Hindlimb muscle (tissue), 1 donor: ENCODE results near the gene ITGB2. TPM values are rescaled to one million over a fixed set of nuclear protein-coding genes. Genes with fewer than 3 reads are reported as not detected.
"Not testable (repeated sequence)": the region's sequence is repeated elsewhere in the genome, so short reads cannot be mapped to it uniquely, and the experiment has no call there.

Source experiments
- DNase-seq: peaks from one replicate; pipeline ENCODE4 v3.0.0-alpha.2; 2013
- polyA plus RNA-seq: library from polyadenylated mRNA; unstranded; fragments of 120-200 nt; gene quantifications from one replicate; pipeline ENCODE4 v1.2.1, GENCODE V29; 2013; ENCODE audit not compliant: insufficient read length

Gene ITGB2
- polyA plus RNA-seq, 1 donor = 21.0 TPM

DNA sequence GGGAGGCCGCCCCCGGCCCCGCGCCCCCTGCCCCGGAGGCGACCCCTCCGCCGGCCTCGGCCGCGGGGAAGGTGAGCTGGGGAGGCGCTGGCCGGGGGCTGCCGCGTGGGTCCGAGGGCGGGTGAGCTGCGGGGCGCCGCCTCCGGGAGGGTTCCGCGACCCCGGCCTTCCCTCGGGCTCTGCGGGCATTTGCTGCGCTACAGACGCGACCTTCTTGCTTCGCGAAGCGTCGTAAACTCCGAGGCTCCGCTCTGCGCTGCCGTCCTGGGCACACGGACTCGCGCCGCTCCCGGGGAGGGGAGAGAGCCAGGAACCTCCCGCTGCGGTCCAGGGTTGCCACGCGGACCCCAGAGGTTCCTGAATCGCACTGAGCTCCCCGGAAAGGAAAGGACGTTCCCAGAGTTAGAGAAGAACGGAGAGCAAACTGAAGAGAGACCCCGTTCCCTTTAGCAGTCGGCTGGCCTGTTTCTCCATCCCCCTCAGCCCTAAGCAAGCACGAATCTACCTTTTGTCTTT is 19.5 kb upstream of the ITGB2 start:
- DNase-seq = no peak

DNA sequence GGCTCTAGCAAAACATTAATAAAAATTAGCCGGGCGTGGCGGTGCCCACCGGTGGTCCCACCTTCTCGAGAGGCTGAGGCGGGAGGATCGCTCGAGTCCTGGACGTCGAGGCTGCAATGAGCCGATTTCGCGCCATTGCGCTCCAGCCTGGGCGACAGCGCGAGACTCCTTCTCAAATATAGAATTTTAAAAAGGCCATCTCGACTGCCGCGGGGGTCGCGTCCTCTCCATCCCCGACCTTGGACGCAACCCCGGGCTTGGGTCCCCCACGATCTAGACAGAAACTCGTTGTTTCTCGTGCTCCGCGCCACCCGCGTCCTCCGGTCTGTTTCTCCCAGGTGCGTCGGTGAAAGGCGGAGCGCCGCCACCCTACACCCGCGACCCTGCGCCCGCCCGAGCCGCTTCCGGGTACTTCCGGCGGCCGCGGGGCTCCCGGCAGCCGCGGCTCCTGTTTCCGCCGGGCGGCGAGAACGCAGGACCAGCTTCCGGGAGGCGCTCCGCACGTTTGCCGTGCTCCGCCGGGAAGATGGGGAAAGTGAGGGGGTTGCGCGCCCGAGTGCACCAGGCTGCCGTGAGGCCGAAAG is 18.9 kb upstream of the ITGB2 start, which contains the start of gene SLX9:
TSS of gene SLX9 (plus strand) at position 498 of the 584 bp plus-strand sequence. CDS start at position 527, 29 bp downstream.
- DNase-seq = peak; percentile 83

DNA sequence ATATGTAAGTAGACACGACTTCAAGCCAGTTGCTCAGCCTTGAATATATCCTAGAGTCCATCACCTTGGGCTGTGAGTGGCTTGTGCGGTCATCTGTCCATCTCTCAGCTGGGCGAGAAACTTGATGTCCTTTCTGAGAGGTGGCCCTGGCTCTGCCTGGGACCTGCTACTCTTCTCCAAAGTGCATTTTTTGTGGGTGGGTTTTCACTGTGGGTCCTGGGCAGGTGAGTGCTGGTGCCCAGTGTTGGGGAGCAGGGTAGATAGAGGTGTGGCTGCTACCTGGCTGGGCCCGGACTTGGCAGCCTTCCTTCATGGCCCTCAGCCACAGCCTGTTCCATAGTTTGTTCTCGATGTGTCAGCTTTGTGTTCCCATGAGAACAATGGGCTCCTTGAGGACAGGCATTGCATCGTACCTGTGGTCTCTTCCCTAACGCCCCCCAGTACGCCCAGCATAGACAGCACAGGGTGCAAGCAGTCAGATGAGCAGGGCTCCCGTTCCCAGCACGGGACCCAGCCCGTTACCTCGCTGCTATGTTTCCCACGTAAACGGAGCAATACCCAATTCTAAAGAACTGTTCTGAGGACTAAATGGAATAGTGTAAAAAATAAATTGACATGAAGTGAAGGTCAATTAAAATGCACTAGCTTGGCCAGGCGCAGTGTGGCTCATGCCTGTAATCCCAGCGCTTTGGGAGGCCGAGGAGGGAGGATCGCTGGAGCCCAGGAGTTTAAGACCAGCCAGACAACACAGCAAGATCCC is 18.3 kb upstream of the ITGB2 start:
- DNase-seq = no peak

DNA sequence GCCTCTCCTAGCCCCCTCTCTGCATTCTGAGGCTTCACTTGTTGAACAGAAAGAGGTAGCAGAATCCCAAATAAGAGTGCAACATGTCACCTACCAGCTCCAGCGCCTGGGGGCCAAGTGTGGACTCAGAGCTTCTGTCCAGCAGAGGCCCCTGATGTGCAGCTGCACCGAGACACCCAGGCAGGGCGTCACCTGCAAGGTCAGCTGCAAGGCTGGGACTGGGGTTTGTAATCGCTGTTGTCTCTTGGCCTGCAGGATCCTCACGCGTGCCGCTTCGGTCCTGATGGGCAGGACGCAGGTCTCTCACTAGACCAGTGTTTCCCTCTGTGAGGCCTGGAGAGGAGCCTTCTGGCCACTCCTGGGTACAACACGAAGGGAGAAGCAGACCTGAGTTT is 14.8 kb upstream of the ITGB2 start:
- no peak for DNase-seq

DNA sequence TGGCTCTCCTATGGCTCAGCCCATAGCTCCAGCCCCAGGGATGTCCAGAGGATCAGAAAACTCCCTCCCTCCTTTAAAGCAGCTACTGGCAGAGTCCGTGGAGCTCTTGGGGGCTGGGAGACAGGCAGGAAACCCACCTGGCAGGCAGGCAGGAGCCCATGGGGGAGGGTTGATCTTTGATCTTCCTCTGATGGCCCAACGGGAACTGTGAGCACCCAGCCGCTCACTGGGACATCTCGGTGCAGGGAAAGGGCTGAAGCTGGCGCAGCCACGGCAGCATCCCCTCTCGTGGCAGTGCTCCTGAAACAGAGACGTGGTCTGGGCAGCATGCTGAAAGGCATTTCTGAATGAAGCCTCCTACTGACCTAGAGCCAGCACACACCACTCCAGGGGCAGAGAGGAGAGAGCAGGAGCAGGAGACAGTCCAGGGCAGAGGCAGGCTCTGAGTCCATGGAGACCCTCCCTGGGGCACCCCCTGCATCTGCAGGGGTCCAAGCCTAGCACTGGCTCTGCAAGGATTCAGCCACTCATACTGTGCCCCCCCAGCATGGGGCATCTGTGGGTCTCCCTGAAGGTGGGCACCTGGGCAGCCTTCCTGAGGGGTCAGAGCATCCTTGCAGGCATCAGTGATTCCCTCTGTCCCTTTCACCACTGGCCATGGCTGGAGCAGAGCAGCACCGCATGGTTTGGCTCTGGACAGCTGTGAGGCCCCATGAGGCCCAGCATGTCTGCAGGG is 14.3 kb upstream of the ITGB2 start:
- no peak for DNase-seq

DNA sequence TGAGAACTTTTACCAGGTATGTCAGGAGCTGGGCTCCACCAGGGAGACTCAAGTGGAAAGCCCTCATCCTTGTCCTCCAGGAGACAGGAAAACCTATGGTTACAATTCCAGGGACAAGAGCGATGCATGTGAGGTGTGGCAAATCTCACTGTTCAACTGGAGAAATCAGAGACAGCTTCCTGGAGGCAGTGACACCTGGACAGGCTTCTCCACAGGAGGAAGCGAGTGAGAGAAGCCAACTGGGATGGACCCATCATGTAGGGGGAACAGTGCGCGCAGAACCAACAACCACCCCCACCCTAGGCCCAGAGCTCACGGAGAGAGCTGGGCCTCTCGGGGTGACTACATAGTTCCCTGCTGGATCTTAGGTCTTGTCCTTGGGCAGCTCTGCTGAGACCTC is 13.6 kb upstream of the ITGB2 start:
- DNase-seq = no peak

DNA sequence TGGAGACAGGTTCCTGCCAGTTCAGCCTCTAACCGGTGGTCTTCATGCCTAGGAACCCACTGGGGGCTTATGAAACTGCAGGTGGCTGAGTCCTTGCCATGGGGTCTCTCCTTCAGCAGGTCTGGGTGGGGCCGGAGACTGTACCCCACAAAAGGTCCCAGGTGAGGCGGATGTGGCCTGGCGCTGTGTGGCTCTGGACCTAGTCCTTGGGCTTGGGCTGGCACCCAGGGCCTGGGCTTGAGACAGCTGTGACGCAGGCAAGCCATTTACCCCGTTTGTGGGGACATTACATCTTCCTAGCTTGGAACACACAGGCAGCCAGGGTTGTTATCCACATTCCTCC is 13.2 kb upstream of the ITGB2 start:
- DNase-seq = no peak

DNA sequence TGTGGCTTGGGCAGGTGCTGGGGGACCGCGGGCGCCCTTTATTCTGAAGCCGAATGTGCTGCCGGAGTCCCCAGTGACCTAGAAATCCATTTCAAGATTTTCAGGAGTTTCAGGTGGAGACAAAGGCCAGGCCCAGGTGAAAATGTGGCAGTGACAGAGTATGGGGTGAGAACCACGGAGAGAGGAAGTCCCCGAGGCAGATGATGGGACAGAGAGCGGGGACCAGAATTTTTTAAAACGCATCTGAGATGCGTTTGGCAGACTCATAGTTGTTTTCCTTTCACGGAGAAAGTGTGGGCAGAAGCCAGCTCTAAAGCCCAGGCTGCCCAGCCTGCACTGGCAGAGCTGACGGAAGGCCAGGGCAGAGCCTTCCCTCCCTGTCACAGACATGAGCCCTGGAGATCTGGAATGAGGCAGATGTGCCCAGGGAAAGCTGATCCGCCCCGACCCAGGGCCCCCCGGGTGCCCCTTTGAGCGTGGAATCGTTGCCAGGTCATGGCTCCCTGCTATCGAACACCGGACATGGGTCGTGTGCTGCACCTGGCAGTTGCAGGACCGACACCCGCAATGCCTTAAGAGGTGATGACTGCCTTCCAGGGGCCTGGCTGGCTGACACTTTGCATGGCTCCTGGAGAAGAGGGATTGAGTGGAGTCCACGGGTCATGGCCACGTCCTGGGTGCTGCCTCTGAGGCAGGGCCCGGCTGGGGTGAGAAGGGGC is 12.7 kb upstream of the ITGB2 start:
- DNase-seq = no peak

DNA sequence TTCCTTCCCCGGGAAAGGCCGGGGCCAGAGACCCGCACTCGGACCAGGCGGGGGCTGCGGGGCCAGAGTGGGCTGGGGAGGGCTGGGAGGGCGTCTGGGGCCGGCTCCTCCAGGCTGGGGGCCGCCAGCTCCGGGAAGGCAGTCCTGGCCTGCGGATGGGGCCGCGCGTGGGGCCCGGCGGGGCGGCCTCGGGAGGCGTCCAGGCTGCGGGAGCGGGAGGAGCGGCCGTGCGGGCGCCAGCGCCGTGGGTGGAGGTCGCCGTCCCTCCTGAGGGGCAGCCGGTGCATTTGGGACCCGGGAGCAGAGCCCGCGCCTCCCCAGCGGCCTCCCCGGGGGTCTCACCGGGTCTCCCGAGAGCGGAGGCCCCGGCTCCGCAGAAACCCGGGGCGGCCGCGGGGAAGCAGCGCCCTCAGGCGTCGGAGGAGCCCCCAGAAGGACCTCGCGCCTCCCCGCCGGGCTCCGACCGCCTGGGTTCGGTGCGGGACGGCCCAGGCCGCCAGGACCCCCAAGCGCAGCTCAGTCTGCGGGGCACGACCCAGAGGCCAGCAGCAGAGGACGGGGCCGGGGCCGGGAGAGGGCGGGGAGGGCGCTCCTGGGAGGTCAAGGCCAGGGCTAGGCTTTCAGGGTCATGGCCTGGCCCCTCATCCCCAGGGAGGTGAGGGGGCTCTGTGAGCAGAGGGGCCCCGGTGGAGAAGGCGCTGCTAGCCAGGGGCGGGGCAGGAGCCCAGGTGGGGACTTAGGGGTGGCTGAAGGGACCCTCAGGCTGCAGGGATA is 11.9 kb upstream of the ITGB2 start:
- DNase-seq = no peak

DNA sequence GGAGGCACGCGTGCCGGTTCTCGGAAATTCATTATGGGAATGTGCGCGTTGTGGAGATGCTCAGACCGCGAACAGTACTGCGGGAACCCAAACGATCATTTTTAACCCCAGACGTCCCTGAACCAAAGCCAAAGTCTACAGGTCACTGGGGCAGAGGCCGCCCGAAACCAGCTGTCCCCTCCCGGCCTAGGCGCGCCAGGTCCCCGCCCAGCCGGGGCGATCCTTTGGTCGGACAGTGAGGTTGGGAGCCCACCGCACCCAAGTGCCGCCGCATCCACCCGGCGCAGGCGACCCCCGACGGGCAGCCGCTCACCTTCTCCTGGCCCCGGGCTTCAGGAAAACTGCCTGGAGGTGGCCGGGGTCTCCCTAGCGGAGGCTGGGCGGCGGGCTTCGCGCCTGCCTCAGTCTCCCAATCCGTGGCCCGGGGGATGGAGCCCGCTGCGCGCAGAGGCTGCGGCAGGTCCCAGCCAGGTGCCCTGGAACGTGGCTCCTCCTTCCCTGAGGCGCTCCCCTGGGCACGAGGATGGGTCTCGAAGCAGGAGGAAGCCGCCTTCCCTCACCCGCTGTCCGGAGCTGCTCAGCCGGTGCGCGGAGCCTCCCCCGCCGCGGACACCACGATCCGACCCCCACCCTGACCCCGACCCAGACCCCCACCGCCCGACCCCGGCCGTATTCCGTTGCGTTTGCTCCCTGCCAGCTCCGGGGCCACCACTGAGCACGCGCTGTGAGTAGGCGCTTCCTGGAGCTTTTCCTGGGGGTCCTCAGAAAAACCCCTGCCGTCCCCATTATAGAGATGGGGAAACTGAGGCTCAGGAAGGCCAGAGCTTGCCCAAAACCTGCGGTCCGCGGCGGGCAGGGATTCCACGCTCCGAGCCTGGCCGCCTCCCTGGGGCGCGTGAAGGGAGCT is 11.1 kb upstream of the ITGB2 start:
- no peak for DNase-seq

DNA sequence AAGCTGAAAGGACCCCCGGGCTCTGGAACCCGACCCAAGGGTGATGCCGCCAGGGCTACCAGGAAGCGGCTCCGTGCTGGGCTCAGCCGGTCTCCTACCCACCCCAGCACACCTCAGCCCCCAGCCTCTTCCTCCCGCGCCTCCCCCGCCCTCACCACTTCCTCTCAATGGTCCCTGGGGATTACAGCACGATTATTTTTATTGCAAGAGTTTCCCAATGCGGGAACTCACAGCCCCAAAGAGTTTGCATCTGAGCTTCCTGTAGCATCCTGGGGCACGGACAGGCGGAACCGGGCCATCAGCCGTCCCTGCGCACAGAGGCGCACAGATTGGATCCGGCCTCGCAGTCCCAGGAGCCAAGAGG is 10.4 kb upstream of the ITGB2 start:
- no peak for DNase-seq

DNA sequence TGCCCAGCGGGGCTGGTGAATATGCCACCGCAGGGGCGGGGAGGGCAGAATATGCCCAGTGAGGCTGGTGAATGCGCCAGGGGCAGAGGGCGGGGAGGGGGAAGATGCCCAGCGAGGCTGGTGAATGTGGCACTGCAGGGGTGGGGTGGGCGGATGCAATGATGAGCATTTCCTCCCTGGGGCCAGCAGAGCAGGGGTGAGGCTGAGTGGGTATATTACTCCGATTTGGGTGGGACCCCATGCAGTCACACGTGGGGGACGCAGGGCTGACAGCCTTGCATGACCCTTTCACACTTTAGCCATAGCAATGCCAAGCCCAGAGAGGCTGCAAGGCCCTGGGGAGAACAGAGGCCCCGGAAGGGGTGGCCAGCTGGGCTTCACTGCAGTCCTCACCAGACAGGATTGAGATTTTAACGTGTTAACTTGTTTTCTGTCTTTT is 9.9 kb upstream of the ITGB2 start:
- no peak for DNase-seq

DNA sequence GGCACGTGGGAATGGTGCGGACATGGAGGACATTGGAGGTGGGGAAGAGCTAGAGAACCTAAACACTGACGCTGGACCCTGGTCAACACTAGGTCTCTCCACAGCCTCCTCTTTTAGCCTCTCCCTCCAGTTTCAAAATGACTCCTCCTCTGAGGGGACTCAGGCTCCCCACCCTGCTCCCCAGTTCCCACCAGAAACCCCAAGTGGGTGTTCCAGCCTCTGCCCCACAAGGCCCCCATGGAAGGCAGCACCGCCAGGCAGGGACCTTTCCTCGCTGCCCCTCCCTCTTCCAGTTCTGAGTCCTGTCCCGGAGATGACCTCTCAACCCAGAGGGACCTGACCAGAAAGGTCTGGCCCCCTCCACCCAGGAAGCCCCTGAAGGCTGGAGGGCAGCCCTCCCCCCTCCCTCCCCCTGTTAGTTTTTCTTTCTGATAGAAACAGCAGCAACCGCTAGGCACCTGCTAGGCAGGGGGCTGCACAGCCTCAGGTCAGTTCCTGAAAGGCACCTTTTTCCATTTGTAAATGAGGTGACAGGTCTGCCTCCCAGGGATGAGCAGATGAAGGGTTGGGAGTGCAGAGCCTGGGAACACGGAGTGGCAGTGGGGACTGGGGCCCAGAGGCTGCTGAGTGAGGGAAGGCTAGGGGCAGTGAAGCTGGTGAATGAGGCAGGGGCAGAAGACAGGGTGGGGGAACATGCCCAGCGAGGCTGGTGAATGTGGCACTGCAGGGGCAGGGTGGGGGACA is 9.3 kb upstream of the ITGB2 start:
- no peak for DNase-seq

DNA sequence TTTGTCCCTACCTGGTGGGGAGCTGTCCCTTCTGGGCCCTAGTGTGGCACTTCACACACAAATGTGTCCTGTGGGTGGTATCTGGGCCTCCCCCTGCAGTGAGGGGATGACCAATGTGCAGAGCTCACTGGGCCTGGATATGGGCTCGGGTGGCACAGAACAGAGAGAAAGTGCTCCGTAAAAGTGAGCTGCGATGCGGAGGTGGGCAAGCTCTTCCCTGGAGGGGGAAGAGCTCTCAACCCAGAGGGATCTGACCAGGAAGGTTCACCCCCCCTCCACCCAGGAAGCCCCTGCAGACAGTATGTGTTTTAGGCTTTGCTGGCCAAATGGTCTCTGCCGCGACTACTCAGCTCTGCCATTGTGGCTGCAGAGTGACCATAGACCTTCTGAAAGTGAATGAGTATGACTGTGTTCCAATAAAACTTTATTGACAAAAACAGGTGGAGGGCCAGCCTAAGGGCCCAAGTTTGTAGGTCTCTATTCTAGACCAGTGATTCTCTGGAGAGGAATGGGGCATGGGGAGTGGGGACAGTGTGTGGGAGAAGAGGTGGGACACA is 8.6 kb upstream of the ITGB2 start:
- DNase-seq = no peak

DNA sequence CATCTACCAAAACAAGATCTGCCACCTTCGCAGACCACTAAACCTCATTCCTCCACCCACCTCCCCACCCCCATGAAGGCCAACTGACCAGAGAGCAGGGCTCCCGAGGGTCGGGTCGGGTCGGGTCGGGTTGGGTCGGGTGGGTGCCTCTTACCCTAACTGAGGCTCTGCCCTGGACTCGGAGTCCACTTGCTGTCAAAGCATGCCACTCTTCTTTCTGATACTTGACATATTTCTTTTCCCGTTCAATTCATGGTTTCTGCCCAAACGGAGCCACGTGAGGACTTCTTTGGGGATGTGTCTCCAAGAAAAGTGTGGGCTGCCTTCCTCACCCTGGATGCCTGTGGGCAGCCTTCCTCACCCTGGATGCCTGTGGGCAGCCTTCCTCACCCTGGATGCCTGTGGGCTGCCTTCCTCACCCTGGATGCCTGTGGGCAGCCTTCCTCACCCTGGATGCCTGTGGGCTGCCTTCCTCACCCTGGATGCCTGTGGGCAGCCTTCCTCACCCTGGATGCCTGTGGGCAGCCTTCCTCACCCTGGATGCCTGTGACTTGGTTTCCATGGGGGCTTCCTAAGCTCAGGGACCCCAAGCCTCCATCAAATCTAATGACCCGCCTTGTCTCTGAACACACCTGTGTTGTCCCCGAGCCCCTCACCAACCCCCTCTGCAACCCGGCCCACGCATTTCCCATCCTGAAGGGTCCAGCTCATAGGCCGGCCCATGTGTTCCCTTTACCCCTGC is 8.0 kb upstream of the ITGB2 start:
- DNase-seq = not testable (repeated sequence)

DNA sequence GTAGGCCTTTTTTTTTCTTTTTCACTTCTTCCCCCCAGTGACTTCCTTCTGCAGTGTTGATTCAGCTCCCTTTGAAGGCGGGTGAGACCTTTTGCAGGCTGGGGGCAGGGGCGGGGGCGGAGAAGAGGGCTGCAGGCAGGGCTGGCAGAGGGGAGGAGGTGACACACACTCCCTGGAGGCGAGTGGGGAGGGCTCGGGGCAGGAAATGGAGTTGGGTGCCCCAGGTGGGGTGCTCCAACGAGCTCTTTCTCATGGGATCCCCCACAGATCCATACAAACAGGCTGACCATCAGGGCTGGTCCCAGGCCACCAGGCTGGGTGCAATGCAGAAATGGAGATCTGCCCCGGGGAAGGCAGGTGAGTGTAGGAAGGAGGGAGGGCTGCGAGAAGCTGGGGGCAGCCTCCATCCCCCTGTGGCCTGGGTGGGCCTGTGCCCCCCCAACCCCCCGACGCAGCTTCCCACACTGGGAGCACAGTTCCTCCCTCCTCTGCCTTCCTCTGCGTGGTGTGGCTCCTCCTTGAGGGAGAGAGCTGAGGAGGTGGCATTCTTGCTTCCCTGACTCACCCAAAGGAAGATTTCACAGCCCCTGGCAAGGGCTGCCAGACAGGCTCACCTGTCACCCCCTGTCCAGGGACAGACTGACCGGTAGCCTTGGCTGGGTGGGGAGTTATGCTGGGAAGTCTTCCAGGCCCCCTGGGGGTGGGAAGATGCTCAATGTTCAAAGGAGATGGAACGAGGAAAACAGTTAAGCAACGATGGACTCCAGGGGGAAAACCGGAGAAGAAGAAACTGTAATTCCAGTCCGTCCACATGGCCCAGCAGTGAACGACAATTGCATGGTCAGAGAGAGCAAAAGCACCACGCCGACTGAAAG is 7.1 kb upstream of the ITGB2 start:
- DNase-seq = no peak

DNA sequence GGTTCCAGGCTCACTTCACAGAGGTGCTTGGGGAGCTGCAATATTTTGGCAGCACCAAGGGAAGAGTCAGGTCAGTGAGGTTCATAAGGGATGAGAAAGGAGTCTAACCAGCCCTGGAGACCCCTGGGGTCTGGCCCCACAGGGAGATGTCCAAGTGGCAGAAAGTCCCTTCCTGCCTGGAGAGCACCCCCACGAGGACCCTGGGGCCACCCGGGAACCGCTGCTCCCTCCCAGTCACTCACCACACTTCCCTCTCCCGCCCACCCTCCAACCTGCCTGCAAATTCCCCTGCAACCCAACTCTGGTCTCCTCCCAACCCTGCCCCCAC is 6.5 kb upstream of the ITGB2 start:
- no peak for DNase-seq
